ENCODE results near the gene MRPL24. TPM values are rescaled to one million over a fixed set of nuclear protein-coding genes. Genes with fewer than 3 reads are reported as not detected.

MRPL24 gene
- total RNA-seq, 1 experiment from 2014 or later = 27.3 TPM

- H4K91ac ChIP-seq (ENCODE audit: insufficient read length, low read depth, low read length) = no peak overlapping the region
- no peak overlapping the region for H3T11ph ChIP-seq (ENCODE audit: low read length)
- no peak overlapping the region for H3K14ac ChIP-seq (ENCODE audit: insufficient read depth, low read length)
- no peak overlapping the region for H3K4ac ChIP-seq (ENCODE audit: low read depth, low read length)
- no peaks in the 10 kb centered on the region for H3K9me3 Mint-ChIP-seq
- TF ChIP-seq, protein P1, sequence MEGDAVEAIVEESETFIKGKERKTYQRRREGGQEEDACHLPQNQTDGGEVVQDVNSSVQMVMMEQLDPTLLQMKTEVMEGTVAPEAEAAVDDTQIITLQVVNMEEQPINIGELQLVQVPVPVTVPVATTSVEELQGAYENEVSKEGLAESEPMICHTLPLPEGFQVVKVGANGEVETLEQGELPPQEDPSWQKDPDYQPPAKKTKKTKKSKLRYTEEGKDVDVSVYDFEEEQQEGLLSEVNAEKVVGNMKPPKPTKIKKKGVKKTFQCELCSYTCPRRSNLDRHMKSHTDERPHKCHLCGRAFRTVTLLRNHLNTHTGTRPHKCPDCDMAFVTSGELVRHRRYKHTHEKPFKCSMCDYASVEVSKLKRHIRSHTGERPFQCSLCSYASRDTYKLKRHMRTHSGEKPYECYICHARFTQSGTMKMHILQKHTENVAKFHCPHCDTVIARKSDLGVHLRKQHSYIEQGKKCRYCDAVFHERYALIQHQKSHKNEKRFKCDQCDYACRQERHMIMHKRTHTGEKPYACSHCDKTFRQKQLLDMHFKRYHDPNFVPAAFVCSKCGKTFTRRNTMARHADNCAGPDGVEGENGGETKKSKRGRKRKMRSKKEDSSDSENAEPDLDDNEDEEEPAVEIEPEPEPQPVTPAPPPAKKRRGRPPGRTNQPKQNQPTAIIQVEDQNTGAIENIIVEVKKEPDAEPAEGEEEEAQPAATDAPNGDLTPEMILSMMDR (conservative IDR thresholded peaks at IDR 0.05) = no peak
- H3K36me3 Mint-ChIP-seq (ENCODE audit: insufficient read depth in 1 of 3, low read depth in 3 of 3) = peaks cover 12 to 38% (median 27%) of the 10 kb centered on the region in 3 experiments
- no peak overlapping the region for H2BK15ac ChIP-seq (ENCODE audit: low read depth, low read length)
- no peak overlapping the region for H2BK20ac ChIP-seq (ENCODE audit: low read depth, low read length, poor library complexity, severe bottlenecking)
- no peaks in the 10 kb centered on the region; the same call in 1 of the 2 replicates for H3K4me1 ChIP-seq (ENCODE audit: insufficient read depth, low read length)
- H2AFZ ChIP-seq (ENCODE audit: low read length) = no peak overlapping the region
- no peak overlapping the region for H4K5ac ChIP-seq (ENCODE audit: insufficient read length, low read depth, low read length)
- no peaks in the 10 kb centered on the region for H3K27me3 ChIP-seq (ENCODE audit: insufficient read depth, low read length)
- H3K9me3 ChIP-seq (ENCODE audit: control insufficient read depth, low read depth, low read length) = no peaks in the 10 kb centered on the region
- DNase-seq = no peak
- H3K79me1 ChIP-seq (ENCODE audit: insufficient read depth, low read depth, low read length, poor library complexity, severe bottlenecking) = peaks cover 14% of the 10 kb centered on the region
- WGBS (ENCODE audit: extremely low coverage, insufficient read length, low lambda C conversion rate) = no CpG with 5 or more reads among the region's 8 CpGs
- H2AK5ac ChIP-seq (ENCODE audit: insufficient read length, low read length) = no peak overlapping the region
- H3K4me1 Mint-ChIP-seq = peaks cover 31 to 40% of the 10 kb centered on the region in 2 experiments
- peaks cover 35% of the 10 kb centered on the region for H3K79me2 ChIP-seq (ENCODE audit: insufficient read depth, low read length)
- H4K20me1 ChIP-seq (ENCODE audit: control insufficient read depth, insufficient read depth, insufficient read length) = no peaks in the 10 kb centered on the region
- H2BK120ac ChIP-seq (ENCODE audit: low read depth, low read length, poor library complexity, severe bottlenecking) = no peak overlapping the region
- no peak overlapping the region for H3K27ac ChIP-seq (ENCODE audit: insufficient read length, low read depth, low read length)
- no peak overlapping the region for H3K18ac ChIP-seq (ENCODE audit: insufficient read length, low read depth, low read length)
- no peak overlapping the region for H3K23ac ChIP-seq (ENCODE audit: insufficient read length, low read depth, low read length)
- H3K23me2 ChIP-seq (ENCODE audit: insufficient read length, low read depth, low read length, poor library complexity, severe bottlenecking) = peaks cover 17% of the 10 kb centered on the region
- no peak overlapping the region for H2BK5ac ChIP-seq (ENCODE audit: insufficient read length, low read length)
- H4K8ac ChIP-seq (replicated peaks; ENCODE audit: insufficient read length, low read depth, low read length) = no peak overlapping the region
- H3K56ac ChIP-seq (ENCODE audit: insufficient read length, low read depth, low read length) = no peak overlapping the region
- H3K27ac Mint-ChIP-seq = peak overlapping the region in 2 of 3 experiments; percentile 16 to 85; a peak in 4 of 7 replicates
- H3K4me3 Mint-ChIP-seq = no peak overlapping the region
- peak overlapping the region; percentile 88 for H3K9ac ChIP-seq (ENCODE audit: extremely low read depth, insufficient read length, low read length)
- H3K27me3 Mint-ChIP-seq (ENCODE audit: low read depth) = no peaks in the 10 kb centered on the region
- H2BK12ac ChIP-seq (ENCODE audit: insufficient read length, low read depth, low read length) = no peak overlapping the region
- H3K4me2 ChIP-seq (ENCODE audit: insufficient read depth, insufficient read length, low read length) = peak overlapping the region; percentile 93
These were observed 27.9 kb upstream of the MRPL24 start for GRCh38 chr1:156768610-156769295.
